Liver (tissue), 9 donors: ENCODE measurements around the gene SYT13. TPM values are rescaled to one million over a fixed set of nuclear protein-coding genes. Genes with fewer than 3 reads are reported as not detected.

Experiments used
- DNase-seq: peaks from one replicate; pipeline ENCODE4 v3.0.0-alpha.2; 2017; ENCODE audit warnings: low spot score
- H3K27ac ChIP-seq, 2 donors: one replicate each; pipeline ENCODE4 v1.7.0; 2013; ENCODE audit warnings: inconsistent platforms in 2 of 2, low read length in 2 of 2, control low read depth in 1 of 2, low read depth in 1 of 2, mild to moderate bottlenecking in 1 of 2
- H3K27me3 ChIP-seq, 4 donors: one replicate each; pipeline versions ENCODE4 v1.6.1 to v1.7.0; 2013; ENCODE audit warnings: low read length in 3 of 4, inconsistent platforms in 1 of 4, mild to moderate bottlenecking in 1 of 4, moderate library complexity in 1 of 4; ENCODE audit not compliant: control insufficient read depth in 4 of 4, insufficient read depth in 4 of 4
- H3K36me3 ChIP-seq, 4 donors: one replicate each; pipeline versions ENCODE4 v1.6.1 to v1.7.0; 2013; ENCODE audit warnings: low read length in 3 of 4, mild to moderate bottlenecking in 3 of 4, low read depth in 1 of 4, moderate library complexity in 1 of 4; ENCODE audit not compliant: control insufficient read depth in 4 of 4, insufficient read depth in 3 of 4
- H3K4me1 ChIP-seq, 4 donors: one replicate each; pipeline versions ENCODE4 v1.6.1 to v1.7.0; 2013; ENCODE audit warnings: low read length in 3 of 4, mild to moderate bottlenecking in 3 of 4, moderate library complexity in 1 of 4; ENCODE audit not compliant: control insufficient read depth in 4 of 4, insufficient read depth in 4 of 4
- H3K4me3 ChIP-seq, 3 donors: one replicate each; pipeline versions ENCODE4 v1.6.1 to v1.7.0; 2013; ENCODE audit warnings: low read length in 3 of 3, control low read depth in 1 of 3, low read depth in 1 of 3, mild to moderate bottlenecking in 1 of 3
- H3K9ac ChIP-seq, 2 donors: one replicate each; pipeline ENCODE4 v1.7.0; 2013; ENCODE audit warnings: low read length in 2 of 2, mild to moderate bottlenecking in 2 of 2, moderate library complexity in 2 of 2, control low read depth in 1 of 2, low read depth in 1 of 2
- H3K9me3 ChIP-seq, 4 donors: one replicate each; pipeline versions ENCODE4 v1.6.1 to v1.7.0; 2013; ENCODE audit warnings: low read length in 3 of 4; ENCODE audit not compliant: control insufficient read depth in 4 of 4
- ATF3 ChIP-seq: IDR thresholded peaks from 2 replicates; pipeline ENCODE4 v1.6.1; 2016; ENCODE audit warnings: antibody characterized with exemption
- EGR1 ChIP-seq, 2 donors: IDR thresholded peaks; 2 replicates each; pipeline ENCODE4 v1.6.1; 2016 to 2018; ENCODE audit warnings: antibody characterized with exemption in 2 of 2, low read depth in 2 of 2
- FOXA1 ChIP-seq: IDR thresholded peaks from 2 replicates; pipeline ENCODE4 v1.6.1; 2016; ENCODE audit warnings: antibody characterized with exemption
- FOXA2 ChIP-seq: IDR thresholded peaks from 2 replicates; pipeline ENCODE4 v1.6.1; 2016; ENCODE audit warnings: antibody characterized with exemption
- GABPA ChIP-seq, 2 donors: IDR thresholded peaks in 1 of 2; conservative IDR thresholded peaks in 1 of 2; 2 replicates each; pipeline ENCODE4 v1.6.1; 2016; ENCODE audit warnings: antibody characterized with exemption in 2 of 2, mild to moderate bottlenecking in 1 of 2, moderate library complexity in 1 of 2
- HNF4A ChIP-seq, 2 donors: conservative IDR thresholded peaks; 2 replicates each; pipeline ENCODE4 v1.6.1; 2016; ENCODE audit warnings: antibody characterized with exemption in 2 of 2, mild to moderate bottlenecking in 2 of 2
- HNF4G ChIP-seq: IDR thresholded peaks from 2 replicates; pipeline ENCODE4 v1.6.1; 2016; ENCODE audit warnings: antibody characterized with exemption
- JUND ChIP-seq, 2 donors: IDR thresholded peaks; 2 replicates each; pipeline ENCODE4 v1.6.1; 2016; ENCODE audit warnings: antibody characterized with exemption in 2 of 2
- MAX ChIP-seq: IDR thresholded peaks from 2 replicates; pipeline ENCODE4 v1.6.1; 2016; ENCODE audit warnings: antibody characterized with exemption
- NR2F2 ChIP-seq: IDR thresholded peaks from 2 replicates; pipeline ENCODE4 v1.6.1; 2016; ENCODE audit warnings: antibody characterized with exemption
- RAD21 ChIP-seq, 2 donors: IDR thresholded peaks; 2 replicates each; pipeline ENCODE4 v1.6.1; 2016; ENCODE audit warnings: antibody characterized with exemption in 2 of 2, mild to moderate bottlenecking in 2 of 2
- REST ChIP-seq: IDR thresholded peaks from 2 replicates; pipeline ENCODE4 v1.6.1; 2016; ENCODE audit warnings: antibody characterized with exemption, mild to moderate bottlenecking
- RXRA ChIP-seq, 2 donors: IDR thresholded peaks; 2 replicates each; pipeline ENCODE4 v1.6.1; 2017 to 2018; ENCODE audit warnings: antibody characterized with exemption in 2 of 2, mild to moderate bottlenecking in 1 of 2
- SP1 ChIP-seq: IDR thresholded peaks from 2 replicates; pipeline ENCODE4 v1.6.1; 2018; ENCODE audit warnings: antibody characterized with exemption, mild to moderate bottlenecking
- TAF1 ChIP-seq: conservative IDR thresholded peaks from 2 replicates; pipeline ENCODE4 v1.6.1; 2016; ENCODE audit warnings: antibody characterized with exemption, mild to moderate bottlenecking
- YY1 ChIP-seq: IDR thresholded peaks from 2 replicates; pipeline ENCODE4 v1.6.1; 2016; ENCODE audit warnings: antibody characterized with exemption, mild to moderate bottlenecking
- ZBTB33 ChIP-seq: IDR thresholded peaks from 2 replicates; pipeline ENCODE4 v1.6.1; 2016; ENCODE audit warnings: antibody characterized with exemption
- WGBS: extraction: QIAGEN DNeasy Blood & Tissue Kit; methylation state at CpG from one replicate; pipeline ENCODE4 v1.1.7; 2013; 5-methylcytosine and 5-hydroxymethylcytosine counted together
- polyA plus RNA-seq, 2 donors: library from polyadenylated mRNA; stranded (reverse) in 1 of 2; unstranded in 1 of 2; fragments of 200-250 nt in 1 of 2; fragments of >200 nt in 1 of 2; fragmentation: Nextera tagmentation in 1 of 2; extraction: Ambion mirVana in 1 of 2; gene quantifications; one replicate each; pipeline versions ENCODE4 v1.2.1 to v1.2.3, GENCODE V29; 2013 to 2015
- total RNA-seq, 2 donors: library from RNA; depleted of rRNA; stranded (reverse); fragments of >200 nt; gene quantifications; one replicate each; pipeline ENCODE4 v1.2.3, GENCODE V29; 2014
- donor health status: healthy.
- donor health status: healthy.
- donor health status: healthy.
- donor health status: healthy.
- donor health status: healthy.

Gene SYT13
- total and polyA plus RNA-seq, 4 donors = 0.05 to 0.33 (median 0.14) TPM

GRCh38 chr11:45245218-45246045, 40.7 kb downstream of the SYT13 start:
- H3K9me3 ChIP-seq = no peaks in the 10 kb centered on the region
- H3K9ac ChIP-seq = no peak overlapping the region
- no peak for DNase-seq
- no peaks in the 10 kb centered on the region for H3K4me1 ChIP-seq
- peak in 1 of 2 donors; percentile 5 for TF ChIP-seq HNF4A (conservative IDR thresholded peaks at IDR 0.05)
- no peak for TF ChIP-seq FOXA2
- TF ChIP-seq JUND (IDR thresholded peaks at IDR 0.05) = no peak
- TF ChIP-seq TAF1 = no peak
- no peak overlapping the region for H3K27ac ChIP-seq
- H3K4me3 ChIP-seq = no peak overlapping the region
- peaks cover 0 to 3% (median 0%) of the 10 kb centered on the region in 4 donors for H3K27me3 ChIP-seq
- 88% methylated on average over 8 of the region's 8 CpGs for WGBS
- H3K36me3 ChIP-seq = no peaks in the 10 kb centered on the region

GRCh38 chr11:45243967-45244366, 42.2 kb downstream of the SYT13 start:
- 88% methylated on average over 12 of the region's 12 CpGs for WGBS
- Histone ChIP-seq H3K36me3 (no peaks in the 10 kb centered on the region), H3K27me3 (peaks cover 0 to 3% (median 0%) of the 10 kb centered on the region in 4 donors), H3K4me1 (no peaks in the 10 kb centered on the region), H3K9ac (no peak overlapping the region), H3K4me3 (no peak overlapping the region), H3K9me3 (peaks cover 0 to 4% (median 0%) of the 10 kb centered on the region in 4 donors), H3K27ac (no peak overlapping the region)
- TF ChIP-seq GABPA (IDR thresholded peaks at IDR 0.05 in 1 of 2, conservative IDR thresholded peaks at IDR 0.05 in 1 of 2) = no peak
- DNase-seq = no peak

GRCh38 chr11:45239733-45240132, 46.4 kb downstream of the SYT13 start:
- H3K4me3 ChIP-seq = no peak overlapping the region
- no peaks in the 10 kb centered on the region for H3K4me1 ChIP-seq
- no peak overlapping the region for H3K27ac ChIP-seq
- no peak for TF ChIP-seq NR2F2
- TF ChIP-seq FOXA1 = no peak
- TF ChIP-seq SP1 = no peak
- TF ChIP-seq ATF3 = no peak
- 98% methylated on average over 1 of the region's 1 CpG for WGBS
- H3K9me3 ChIP-seq = peaks cover 0 to 4% (median 0%) of the 10 kb centered on the region in 4 donors
- H3K9ac ChIP-seq = no peak overlapping the region
- no peaks in the 10 kb centered on the region for H3K27me3 ChIP-seq
- DNase-seq = no peak
- no peaks in the 10 kb centered on the region for H3K36me3 ChIP-seq

- WGBS = 78% methylated on average over 3 of the region's 3 CpGs
- H3K9ac ChIP-seq = no peak overlapping the region
- no peak overlapping the region for H3K27ac ChIP-seq
- no peak overlapping the region for H3K4me3 ChIP-seq
- no peaks in the 10 kb centered on the region for H3K4me1 ChIP-seq
- DNase-seq = no peak
- H3K36me3 ChIP-seq = no peaks in the 10 kb centered on the region
- H3K27me3 ChIP-seq = no peaks in the 10 kb centered on the region
- peaks cover 0 to 4% (median 0%) of the 10 kb centered on the region in 4 donors for H3K9me3 ChIP-seq
- TF ChIP-seq FOXA2 = no peak
- TF ChIP-seq GABPA (IDR thresholded peaks at IDR 0.05 in 1 of 2, conservative IDR thresholded peaks at IDR 0.05 in 1 of 2) = no peak
- TF ChIP-seq NR2F2 = no peak
- TF ChIP-seq SP1 = no peak
- TF ChIP-seq HNF4G = no peak
- TF ChIP-seq REST = no peak
- TF ChIP-seq TAF1 = no peak
- TF ChIP-seq RAD21 (IDR thresholded peaks at IDR 0.05) = no peak
- TF ChIP-seq HNF4A (conservative IDR thresholded peaks at IDR 0.05) = no peak
- TF ChIP-seq JUND (IDR thresholded peaks at IDR 0.05) = no peak
- TF ChIP-seq FOXA1 = no peak
- no peak for TF ChIP-seq ATF3
- TF ChIP-seq EGR1 (IDR thresholded peaks at IDR 0.05; ENCODE audit: low read depth in 2 of 2) = no peak
- no peak for TF ChIP-seq ZBTB33
- no peak for TF ChIP-seq YY1
- TF ChIP-seq RXRA (IDR thresholded peaks at IDR 0.05) = no peak
- TF ChIP-seq MAX = no peak
Measured at GRCh38 chr11:45238724-45239123, 47.4 kb downstream of the SYT13 start.
